Mesenchymal stem cell (in vitro differentiated cells and primary cell): Measurements from ENCODE around the gene MFAP1. TPM values are rescaled to one million over a fixed set of nuclear protein-coding genes. Genes with fewer than 3 reads are reported as not detected.

Experiments
- DNase-seq: peaks from one replicate; pipeline ENCODE4 v3.0.0-alpha.2; 2013
- H2AFZ ChIP-seq: one replicate; pipeline ENCODE4 v1.6.1; 2013; ENCODE audit warnings: low read depth, mild to moderate bottlenecking, control low read depth, inconsistent platforms, low read length, moderate library complexity
- H2AK5ac ChIP-seq: 2 replicates; pipeline ENCODE4 v1.6.1; 2013; ENCODE audit warnings: low read length, moderate library complexity, mild to moderate bottlenecking, inconsistent platforms; ENCODE audit not compliant: severe bottlenecking
- H2BK120ac ChIP-seq: one replicate; pipeline ENCODE4 v1.6.1; 2013; ENCODE audit warnings: low read depth, mild to moderate bottlenecking, inconsistent platforms, low read length, moderate library complexity
- H2BK12ac ChIP-seq, 2 experiments: one replicate each; pipeline ENCODE4 v1.6.1; 2013; ENCODE audit warnings: inconsistent platforms in 2 of 2, low read length in 2 of 2, mild to moderate bottlenecking in 2 of 2, moderate library complexity in 2 of 2, control low read depth in 1 of 2
- H2BK15ac ChIP-seq: one replicate; pipeline ENCODE4 v1.6.1; 2013; ENCODE audit warnings: mild to moderate bottlenecking, low read depth, inconsistent platforms; ENCODE audit not compliant: poor library complexity, severe bottlenecking
- H2BK5ac ChIP-seq: 2 replicates; pipeline ENCODE4 v1.6.1; 2013; ENCODE audit warnings: low read depth, mild to moderate bottlenecking, low read length, control low read depth, inconsistent platforms; ENCODE audit not compliant: poor library complexity, severe bottlenecking
- H3K14ac ChIP-seq, 2 experiments: one replicate each; pipeline ENCODE4 v1.6.1; 2013; ENCODE audit warnings: inconsistent platforms in 2 of 2, low read length in 2 of 2, control low read depth in 1 of 2, mild to moderate bottlenecking in 1 of 2, moderate library complexity in 1 of 2
- H3K18ac ChIP-seq, 2 experiments: one replicate each; pipeline ENCODE4 v1.6.1; 2013; ENCODE audit warnings: inconsistent platforms in 2 of 2, low read length in 2 of 2, control low read depth in 1 of 2, low read depth in 1 of 2, mild to moderate bottlenecking in 1 of 2
- H3K23ac ChIP-seq, 2 experiments: one replicate each; pipeline ENCODE4 v1.6.1; 2013; ENCODE audit warnings: inconsistent platforms in 2 of 2, low read length in 2 of 2, mild to moderate bottlenecking in 2 of 2, moderate library complexity in 2 of 2, control low read depth in 1 of 2
- H3K27ac ChIP-seq: 2 replicates; pipeline ENCODE4 v1.5.1; 2013; ENCODE audit warnings: mild to moderate bottlenecking, moderate library complexity, low read length, control low read depth, inconsistent platforms; ENCODE audit not compliant: poor library complexity, severe bottlenecking
- H3K27me3 ChIP-seq, 2 experiments: 2 replicates each; pipeline versions ENCODE4 v1.6.1 to v1.7.0; 2013; ENCODE audit warnings: low read length in 2 of 2, mild to moderate bottlenecking in 2 of 2, moderate library complexity in 2 of 2, control low read depth in 1 of 2, inconsistent platforms in 1 of 2; ENCODE audit not compliant: control insufficient read depth in 1 of 2, insufficient read depth in 1 of 2
- H3K36me3 ChIP-seq, 2 experiments: 2 replicates each; pipeline versions ENCODE4 v1.6.1 to v1.7.0; 2013; ENCODE audit warnings: low read length in 2 of 2, control low read depth in 1 of 2, inconsistent platforms in 1 of 2, low read depth in 1 of 2, mild to moderate bottlenecking in 1 of 2; ENCODE audit not compliant: insufficient read depth in 2 of 2, control insufficient read depth in 1 of 2
- H3K4ac ChIP-seq, 2 experiments: one replicate each; pipeline ENCODE4 v1.6.1; 2013; ENCODE audit warnings: inconsistent platforms in 2 of 2, low read length in 2 of 2, mild to moderate bottlenecking in 2 of 2, moderate library complexity in 2 of 2, control low read depth in 1 of 2, low read depth in 1 of 2
- H3K4me1 ChIP-seq: 2 replicates; pipeline ENCODE4 v1.6.1; 2013; ENCODE audit warnings: low read depth, low read length, control low read depth; ENCODE audit not compliant: control insufficient read depth, insufficient read depth
- H3K4me2 ChIP-seq: 2 replicates; pipeline ENCODE4 v1.6.1; 2013; ENCODE audit warnings: low read length, mild to moderate bottlenecking, inconsistent platforms; ENCODE audit not compliant: poor library complexity, severe bottlenecking
- H3K4me3 ChIP-seq, 2 experiments: 2 replicates each; pipeline versions ENCODE4 v1.5.1 to v1.7.0; 2013; ENCODE audit warnings: low read length in 2 of 2, mild to moderate bottlenecking in 2 of 2, control low read depth in 1 of 2, low read depth in 1 of 2; ENCODE audit not compliant: insufficient read depth in 1 of 2
- H3K79me1 ChIP-seq: replicated peaks from 2 replicates; pipeline ENCODE4 v1.6.1; 2013; ENCODE audit warnings: mild to moderate bottlenecking, control low read depth, low read length, inconsistent platforms; ENCODE audit not compliant: poor library complexity, severe bottlenecking
- H3K9ac ChIP-seq: 2 replicates; pipeline ENCODE4 v1.7.0; 2013; ENCODE audit warnings: mild to moderate bottlenecking, low read length, moderate library complexity
- H3K9me3 ChIP-seq: 2 replicates; pipeline ENCODE4 v1.7.0; 2013; ENCODE audit warnings: mild to moderate bottlenecking, low read length; ENCODE audit not compliant: control insufficient read depth
- H4K8ac ChIP-seq: one replicate; pipeline ENCODE4 v1.6.1; 2013; ENCODE audit warnings: inconsistent platforms, mild to moderate bottlenecking, low read length, moderate library complexity
- H4K91ac ChIP-seq: one replicate; pipeline ENCODE4 v1.6.1; 2013; ENCODE audit warnings: mild to moderate bottlenecking, low read length, inconsistent platforms
- WGBS: methylation state at CpG from one replicate; pipeline ENCODE4 v1.1.7; 2013; ENCODE audit warnings: mixed read lengths; 5-methylcytosine and 5-hydroxymethylcytosine counted together
- small RNA-seq: library from polyadenylated mRNA; stranded (forward); fragments of <200 nt; extraction: miRNeasy Mini kit (QIAGEN cat#:217004); gene quantifications from one replicate; pipeline ENCODE3, GENCODE V24; 2013; ENCODE audit warnings: low read depth

The MFAP1 gene

DNA sequence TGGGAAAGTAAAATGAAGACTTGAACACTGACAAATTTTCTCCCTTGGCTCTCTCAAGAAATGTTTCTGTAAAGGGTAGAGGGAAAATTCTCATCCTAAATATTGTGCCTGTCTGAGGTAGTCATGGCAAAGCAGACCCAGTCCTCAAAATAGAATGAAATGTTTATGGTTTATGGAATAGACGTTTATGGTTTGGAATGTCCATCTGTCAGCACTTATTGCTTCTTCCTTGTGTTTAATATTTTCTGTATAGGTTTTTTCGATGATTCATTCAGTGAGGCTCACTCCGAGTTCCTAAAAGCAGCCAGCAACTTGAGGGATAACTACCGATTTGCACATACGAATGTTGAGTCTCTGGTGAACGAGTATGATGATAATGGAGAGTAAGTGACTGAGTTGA, 61.7 kb downstream of the MFAP1 start:
- H3K18ac ChIP-seq = no peak overlapping the region
- no peak overlapping the region for H3K14ac ChIP-seq
- H4K8ac ChIP-seq = no peak overlapping the region
- H3K4me1 ChIP-seq = no peaks in the 10 kb centered on the region
- no peak overlapping the region for H3K9ac ChIP-seq
- no peak overlapping the region for H2AK5ac ChIP-seq
- H3K4ac ChIP-seq = no peak overlapping the region
- 65% methylated on average over 6 of the region's 6 CpGs for whole genome bisulfite sequencing
- peaks cover 35 to 89% of the 10 kb centered on the region in 2 experiments for H3K36me3 ChIP-seq
- no peak overlapping the region for H3K27ac ChIP-seq
- H3K9me3 ChIP-seq = no peaks in the 10 kb centered on the region
- H3K23ac ChIP-seq = no peak overlapping the region
- H2AFZ ChIP-seq = no peak overlapping the region
- H2BK15ac ChIP-seq = no peak overlapping the region
- H3K27me3 ChIP-seq = no peaks in the 10 kb centered on the region
- no peak overlapping the region for H2BK5ac ChIP-seq
- H4K91ac ChIP-seq = no peak overlapping the region
- no peak overlapping the region for H3K4me3 ChIP-seq
- H2BK120ac ChIP-seq = no peak overlapping the region
- H3K79me1 ChIP-seq = peaks cover 7% of the 10 kb centered on the region
- no peak overlapping the region for H2BK12ac ChIP-seq
- no peak overlapping the region for H3K4me2 ChIP-seq
- DNase-seq = peak; percentile 85

Small RNA genes within 50 kb of the gene (small RNA-seq; reads per million reads assigned to genes)
- gene MIR1282 = not detected
- not detected for gene RF00019
